Activated T-cell treated with anti-CD3 and anti-CD28 coated beads for 48 hours (primary cell): ENCODE measurements around the gene SNX1.
"Not testable (repeated sequence)": the region's sequence is repeated elsewhere in the genome, so short reads cannot be mapped to it uniquely, and the experiment has no call there.

Source experiments
- DNase-seq: peaks from one replicate; pipeline ENCODE4 v3.0.0-alpha.2; 2020; ENCODE audit warnings: low read depth

The SNX1 gene, protein sequence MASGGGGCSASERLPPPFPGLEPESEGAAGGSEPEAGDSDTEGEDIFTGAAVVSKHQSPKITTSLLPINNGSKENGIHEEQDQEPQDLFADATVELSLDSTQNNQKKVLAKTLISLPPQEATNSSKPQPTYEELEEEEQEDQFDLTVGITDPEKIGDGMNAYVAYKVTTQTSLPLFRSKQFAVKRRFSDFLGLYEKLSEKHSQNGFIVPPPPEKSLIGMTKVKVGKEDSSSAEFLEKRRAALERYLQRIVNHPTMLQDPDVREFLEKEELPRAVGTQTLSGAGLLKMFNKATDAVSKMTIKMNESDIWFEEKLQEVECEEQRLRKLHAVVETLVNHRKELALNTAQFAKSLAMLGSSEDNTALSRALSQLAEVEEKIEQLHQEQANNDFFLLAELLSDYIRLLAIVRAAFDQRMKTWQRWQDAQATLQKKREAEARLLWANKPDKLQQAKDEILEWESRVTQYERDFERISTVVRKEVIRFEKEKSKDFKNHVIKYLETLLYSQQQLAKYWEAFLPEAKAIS

DNA sequence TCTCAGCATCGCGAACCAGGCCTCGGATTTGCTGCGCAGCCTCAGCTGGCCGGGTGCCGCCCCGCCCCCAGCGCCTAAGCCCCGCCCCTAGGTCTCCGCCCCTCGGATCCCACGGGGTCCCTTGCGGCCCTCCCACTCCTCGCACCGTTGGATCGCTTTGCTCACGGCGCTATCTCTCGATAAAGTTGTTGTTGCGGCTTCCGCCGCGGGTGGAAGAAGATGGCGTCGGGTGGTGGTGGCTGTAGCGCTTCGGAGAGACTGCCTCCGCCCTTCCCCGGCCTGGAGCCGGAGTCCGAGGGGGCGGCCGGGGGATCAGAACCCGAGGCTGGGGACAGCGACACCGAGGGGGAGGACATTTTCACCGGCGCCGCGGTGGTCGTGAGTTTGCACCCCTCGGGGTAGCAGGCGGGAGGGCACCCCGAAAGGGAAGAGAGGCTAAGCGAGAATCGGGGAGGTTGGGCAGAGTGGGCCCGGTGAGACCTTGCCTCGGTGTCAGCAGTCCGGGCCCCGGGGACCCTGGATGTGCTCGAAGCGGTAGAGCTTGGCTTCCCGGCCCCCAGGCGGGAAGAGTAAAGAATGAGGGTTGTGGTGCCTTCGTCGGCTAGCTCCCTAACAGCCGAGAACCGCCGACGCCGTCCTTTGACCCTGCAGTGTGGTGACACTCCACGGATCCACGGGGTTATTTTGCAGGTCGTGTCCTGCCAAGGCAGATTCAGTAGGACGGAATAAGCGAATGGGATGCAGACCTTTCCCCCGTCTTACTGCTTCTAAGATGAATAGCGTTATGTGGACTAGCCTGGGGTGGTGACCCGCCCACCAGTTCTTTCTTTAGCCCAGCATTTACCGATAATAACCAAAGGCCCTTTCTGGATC lies at the start of gene SNX1:
TSS of gene SNX1 (plus strand) at position 188 of the 873 bp plus-strand sequence. CDS start at position 220, 32 bp downstream.
- peak; percentile 97 for DNase-seq

DNA sequence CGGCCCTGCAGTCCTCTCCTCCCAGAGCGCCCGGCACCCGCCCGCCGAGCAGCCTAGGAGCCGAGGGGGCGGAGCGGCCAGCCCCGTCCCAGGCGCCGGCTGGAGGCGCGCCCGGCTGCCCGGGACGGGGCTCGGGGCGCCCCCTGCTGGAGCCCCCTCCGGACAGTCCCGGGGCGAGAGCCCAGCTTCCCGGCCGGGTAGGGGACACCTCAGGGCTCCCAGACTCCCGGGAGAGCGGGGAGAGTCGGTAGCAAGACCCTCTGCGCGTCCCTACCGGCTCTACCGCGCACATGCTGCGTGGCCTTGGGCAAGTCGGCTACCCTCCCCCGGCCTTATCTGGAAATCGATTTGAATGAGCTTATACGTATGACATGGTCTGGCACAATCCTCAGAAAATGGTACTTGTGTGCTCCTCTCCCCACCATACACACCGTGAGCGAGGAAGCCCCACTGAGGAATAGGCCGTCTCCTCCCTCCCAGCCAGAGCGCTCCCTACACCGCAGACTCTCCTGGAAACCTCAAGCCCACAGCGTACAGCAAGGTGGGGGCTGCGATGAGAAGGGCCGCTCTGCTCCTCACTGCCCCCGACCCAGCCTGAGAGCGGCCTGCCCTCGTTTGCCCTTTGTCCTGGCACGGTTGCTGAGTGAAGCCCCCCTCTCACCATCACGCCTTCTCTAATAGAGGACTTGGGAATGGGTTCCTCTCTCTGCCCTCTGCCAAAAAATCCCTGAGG lies 49.2 kb upstream of the SNX1 start, which contains the start of gene DAPK2:
TSS of gene DAPK2 (minus strand) at position 65 of the 733 bp plus-strand sequence. CDS start 6,224 bp downstream, outside the sequence.
- peak; percentile 71 for DNase-seq

DNA sequence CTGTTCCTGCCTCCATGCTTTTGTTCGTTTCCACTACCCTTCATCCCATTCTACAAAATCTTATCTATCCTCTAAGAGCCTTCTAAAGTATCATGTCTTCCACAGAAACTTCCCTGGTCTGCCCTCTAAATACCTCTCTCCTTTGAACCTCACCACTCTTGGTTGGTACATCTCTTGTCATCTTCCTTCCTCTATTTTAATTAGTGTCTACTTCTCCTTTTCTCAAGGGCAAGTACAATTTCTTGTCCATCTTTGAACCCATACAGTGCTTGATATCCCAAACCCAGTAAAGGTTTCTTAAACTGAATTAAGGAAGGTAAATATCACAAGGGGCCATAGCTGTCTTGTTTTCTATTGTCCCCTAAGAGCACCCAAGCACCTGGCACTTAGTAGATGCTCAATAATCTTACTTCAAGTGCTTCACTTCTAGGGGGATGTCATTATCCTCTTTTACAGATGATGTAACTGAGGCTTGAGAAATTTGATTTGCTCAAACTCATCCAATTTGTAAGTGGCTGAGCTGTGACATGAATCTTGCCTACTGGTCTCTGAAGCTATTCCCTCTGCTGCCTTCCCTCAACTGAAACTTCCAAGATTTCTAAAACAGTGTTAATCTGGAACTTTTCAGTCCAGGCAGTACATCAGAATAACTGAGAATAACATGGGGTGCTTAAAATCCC lies 46.9 kb upstream of the SNX1 start:
- no peak for DNase-seq

DNA sequence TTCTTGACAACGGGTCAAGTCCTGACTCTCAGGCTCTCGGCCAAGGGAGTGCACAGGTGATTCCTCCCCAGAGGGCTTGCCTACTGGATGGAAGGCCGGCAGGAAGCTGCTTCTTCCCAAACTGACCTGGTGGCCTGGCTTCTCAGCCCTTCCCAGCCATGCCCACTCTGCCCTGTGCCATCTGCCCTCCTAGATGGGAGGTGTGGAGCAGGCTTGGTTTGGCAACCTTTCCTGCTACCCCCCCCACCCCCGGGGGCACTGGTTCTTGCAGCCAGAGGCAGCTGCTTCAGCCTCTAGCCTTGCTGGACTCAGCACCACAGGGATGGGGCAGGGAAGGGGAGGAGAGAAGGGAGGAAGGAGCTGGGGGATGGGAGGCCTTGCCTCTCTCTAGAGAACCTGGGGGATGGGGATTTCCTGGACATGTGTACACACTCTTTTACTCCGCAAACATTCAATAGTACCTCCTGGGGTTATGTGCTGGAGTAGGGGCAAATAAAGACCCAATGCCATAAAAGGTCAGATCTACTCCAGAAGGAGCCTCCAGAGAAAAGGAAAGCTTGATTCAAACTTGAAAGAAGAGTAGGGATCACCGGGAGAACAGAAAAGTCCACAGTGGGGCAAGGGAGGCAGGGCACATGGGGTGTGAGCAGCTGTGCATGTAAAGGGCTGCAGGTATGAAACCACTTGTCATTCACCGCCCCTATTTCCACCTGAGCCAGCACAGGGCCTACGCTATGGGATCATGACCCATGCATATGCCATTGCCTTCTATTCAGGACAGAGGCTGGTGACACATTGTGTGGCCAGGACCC lies 45.3 kb upstream of the SNX1 start:
- no peak for DNase-seq

DNA sequence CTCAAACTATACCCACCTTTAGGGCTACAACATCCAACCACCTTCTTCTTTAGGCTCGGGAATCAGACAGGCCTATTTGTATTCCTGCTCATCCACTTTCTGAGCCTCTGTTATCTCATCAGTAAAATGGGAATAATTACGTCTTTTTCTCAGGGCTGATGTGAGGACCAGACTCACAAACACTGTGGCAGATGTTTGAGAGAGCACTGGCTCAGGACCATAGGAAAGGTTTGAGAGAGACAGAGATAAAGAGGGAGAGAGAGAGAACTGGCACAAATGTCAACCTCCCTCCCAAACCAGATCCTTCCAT lies 44.7 kb upstream of the SNX1 start:
- DNase-seq, result no peak

DNA sequence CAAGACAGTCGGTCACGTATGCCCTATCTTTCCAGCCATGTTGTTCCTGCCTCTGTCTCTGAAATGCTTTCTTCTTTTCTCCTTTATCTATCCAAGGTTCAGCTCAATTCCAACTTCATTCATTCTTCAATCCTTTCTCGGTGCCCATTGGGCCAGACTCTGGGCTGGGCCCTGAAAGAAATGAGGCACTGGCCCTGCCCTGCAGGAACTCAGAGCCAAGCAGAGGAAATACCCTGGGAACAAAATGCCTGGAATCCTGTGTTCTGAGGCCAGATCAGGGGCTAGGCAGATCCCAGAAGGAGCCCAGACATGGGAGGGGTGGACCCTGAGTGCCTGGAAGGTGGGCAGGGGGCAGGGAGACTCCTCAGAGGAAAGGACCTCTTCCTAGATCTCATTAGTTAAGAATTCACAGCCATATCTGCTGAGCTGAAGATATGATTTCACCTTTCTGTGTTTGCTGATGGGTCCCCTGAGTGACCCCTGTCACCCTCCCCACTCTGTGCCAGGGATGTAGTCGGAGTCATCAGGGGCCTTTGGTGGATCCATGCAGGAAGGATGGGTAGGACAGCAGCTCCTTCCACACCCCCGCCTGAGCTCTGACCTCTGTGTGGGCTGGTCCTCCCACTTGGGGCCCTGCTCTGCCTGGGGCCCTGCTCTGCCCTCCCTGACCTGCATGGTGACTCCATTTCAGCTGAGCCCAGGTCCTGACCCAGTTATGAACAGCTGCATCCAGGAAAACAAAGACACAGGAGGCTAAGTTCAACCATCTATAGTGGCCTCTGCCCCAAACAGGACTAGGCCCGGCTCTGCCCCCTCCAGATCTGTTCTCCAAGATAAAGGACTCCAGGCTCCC lies 44.1 kb upstream of the SNX1 start:
- DNase-seq, result no peak

DNA sequence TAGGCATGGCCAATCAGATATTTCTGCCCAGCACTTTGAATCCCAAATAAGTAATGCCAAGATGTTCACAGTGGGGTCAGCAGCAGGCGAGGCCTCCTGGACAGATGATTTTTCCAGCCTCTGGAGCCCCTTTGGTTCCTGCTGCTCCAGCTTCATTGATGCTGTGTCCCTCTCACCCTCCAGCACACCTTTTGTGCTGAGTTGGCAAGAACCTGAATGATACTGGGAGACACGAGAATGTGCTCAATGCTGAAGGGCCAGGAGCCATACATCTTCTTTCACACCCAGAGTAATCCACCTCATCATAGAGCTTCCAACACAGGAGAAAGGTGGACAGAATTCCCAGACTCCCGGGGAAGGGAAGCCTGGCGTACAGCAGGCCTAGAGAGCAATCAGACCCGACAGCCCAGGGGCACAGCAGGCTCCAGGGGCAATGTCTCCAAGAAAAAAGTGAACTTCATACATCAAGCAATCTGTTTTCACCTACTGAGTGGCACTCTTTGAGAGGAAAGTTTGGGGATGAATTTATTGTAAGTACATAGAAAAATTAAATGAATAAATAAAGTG lies 42.8 kb upstream of the SNX1 start:
- no peak for DNase-seq

DNA sequence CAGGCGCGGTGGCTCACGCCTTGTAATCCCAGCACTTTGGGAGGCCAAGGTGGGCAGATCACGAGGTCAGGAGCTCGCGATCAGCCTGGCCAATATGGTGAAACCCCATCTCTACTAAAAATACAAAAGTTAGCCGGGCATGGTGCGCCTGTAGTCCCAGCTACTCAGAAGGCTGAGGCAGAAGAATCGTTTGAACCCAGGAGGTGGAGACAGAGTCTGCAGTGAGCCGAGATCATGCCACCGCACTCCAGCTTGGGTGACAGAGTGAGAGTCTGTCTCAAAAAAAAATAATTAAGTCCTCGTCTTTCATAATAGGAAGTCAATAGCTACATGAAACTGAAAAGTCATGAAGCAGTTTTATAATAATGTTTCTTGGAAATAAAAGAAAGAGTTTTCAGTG lies 42.1 kb upstream of the SNX1 start:
- not testable (repeated sequence) for DNase-seq

DNA sequence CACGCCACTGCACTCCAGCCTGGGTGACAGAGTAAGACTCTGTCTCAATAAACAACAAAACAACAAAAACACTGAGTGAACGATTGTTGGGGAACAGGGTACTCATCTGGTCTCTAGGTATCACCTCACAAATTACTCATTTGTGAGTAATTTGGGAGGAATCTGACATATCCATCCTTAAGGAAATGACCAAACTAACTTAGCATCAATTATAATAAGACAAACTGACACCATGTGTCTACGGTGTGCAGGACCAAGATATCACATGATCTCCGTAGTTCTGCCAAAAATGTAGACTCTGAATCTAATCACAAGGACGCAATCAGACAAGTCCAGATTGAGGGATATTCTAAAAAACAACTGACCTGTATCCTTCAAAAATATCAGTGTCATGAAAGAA lies 37.5 kb upstream of the SNX1 start:
- DNase-seq, result no peak

DNA sequence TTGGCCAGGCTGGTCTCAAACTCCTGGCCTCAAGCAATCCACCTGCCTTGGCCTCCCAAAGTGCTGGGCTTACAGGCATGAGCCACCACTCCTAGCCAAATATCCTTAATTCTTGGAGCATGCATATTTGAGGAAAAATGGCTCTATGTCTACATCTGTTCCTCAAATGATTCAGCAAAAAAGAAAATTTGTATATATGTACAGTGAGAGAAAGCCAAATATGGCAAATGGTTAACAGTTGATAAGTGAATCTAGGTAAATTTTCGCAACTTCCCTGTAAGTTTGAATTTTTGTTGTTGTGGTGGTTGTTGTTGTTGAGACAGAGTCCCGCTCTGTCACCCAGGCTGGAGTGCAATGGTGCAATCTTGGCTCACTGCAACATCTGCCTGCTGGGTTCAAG lies 36.7 kb upstream of the SNX1 start:
- DNase-seq, result not testable (repeated sequence)

DNA sequence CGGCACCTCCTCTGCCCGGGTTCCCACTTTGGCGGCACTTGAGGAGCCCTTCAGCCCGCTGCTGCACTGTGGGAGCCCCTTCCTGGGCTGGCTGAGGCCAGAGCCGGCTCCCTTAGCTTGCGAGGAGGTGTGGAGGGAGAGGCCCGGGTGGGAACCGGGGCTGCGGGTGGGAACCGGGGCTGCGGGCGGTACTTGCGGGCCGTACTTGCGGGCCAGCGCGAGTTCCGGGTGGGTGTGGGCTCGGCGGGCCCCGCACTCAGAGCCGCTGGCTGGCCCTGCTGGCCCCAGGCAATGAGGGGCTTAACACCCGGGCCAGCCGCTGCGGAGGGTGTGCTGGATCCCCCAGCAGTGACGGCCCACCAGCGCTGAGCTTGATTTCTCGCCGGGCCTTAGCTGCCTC lies 35.1 kb upstream of the SNX1 start:
- DNase-seq, result no peak

DNA sequence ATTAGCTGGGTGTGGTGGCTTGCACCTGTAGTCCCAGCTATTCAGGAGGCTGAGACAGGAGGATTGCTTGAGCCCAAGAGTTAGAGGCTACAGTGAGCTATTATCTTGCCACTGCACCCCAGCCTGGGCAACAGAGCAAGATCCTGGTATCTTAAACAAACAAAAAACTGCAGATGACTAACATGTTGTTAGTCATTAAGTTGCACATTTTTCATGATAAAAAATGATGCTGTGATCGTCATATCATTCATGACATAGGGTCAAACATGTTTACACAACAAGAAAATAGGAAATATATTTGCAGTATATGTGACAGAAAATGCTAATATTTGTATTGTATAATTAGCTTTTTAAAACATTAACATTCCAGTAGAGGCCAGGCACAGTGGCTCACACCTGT lies 29.3 kb upstream of the SNX1 start:
- DNase-seq, result no peak

DNA sequence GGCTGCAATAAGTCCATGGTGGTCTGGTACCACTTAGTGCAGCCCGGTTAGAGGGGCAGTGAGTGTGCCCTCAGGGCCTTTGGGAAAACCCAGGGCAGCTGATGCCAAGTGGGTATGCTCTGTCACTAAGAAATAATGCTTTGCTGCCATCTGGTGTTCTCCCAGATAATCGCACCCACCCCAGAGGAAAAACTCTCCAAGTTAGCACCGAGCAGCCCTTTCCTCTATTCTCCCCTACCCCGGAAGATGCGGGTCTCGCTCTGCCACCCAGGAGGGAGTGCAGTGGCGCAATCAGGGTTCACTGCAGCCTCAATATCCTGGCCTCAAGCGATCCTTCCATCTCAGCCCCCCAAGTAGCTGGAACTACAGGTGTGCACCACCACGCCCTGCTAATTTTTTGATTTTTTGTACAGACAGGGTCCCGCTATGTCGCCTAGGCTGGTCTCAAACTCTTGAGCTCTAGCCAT lies 28.2 kb upstream of the SNX1 start:
- peak; percentile 49 for DNase-seq

DNA sequence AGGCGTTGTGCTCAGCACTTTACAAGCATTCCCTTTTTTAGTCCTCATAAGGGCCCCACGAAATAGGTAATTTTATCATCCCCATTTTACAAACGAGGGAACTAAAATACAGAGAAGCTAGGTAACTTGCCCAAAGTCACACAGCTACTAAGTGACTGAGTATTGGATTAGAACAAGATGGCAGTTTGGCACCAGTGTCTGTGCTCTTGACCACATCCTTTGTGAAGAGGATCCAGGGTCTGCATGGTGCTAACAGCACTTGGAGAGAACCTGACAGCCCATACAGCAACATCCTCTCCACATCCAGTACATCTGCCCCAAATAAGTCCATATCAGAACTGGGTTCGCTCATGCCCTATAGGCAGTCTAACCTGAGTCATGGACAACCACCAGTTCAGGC lies 27.6 kb upstream of the SNX1 start:
- DNase-seq, result no peak

DNA sequence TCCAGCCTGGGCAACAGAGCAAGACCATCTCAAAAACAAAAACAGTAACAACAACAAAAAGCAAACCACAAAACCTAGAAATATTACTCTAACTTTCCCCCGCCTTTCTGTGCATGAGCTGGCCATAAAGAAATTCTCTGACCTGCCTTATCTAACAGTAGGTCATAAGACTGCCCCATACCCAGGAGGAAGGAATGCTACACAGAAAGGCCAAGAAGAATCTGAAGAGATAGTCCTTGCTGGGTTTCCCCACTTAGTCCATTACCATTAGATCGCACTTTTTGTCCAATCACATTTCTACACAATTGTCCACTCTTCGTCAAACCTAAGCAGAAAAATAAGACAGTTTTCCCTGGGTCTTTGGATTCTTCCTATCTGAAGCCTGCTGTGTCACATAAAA lies 25.7 kb upstream of the SNX1 start:
- DNase-seq, result no peak

DNA sequence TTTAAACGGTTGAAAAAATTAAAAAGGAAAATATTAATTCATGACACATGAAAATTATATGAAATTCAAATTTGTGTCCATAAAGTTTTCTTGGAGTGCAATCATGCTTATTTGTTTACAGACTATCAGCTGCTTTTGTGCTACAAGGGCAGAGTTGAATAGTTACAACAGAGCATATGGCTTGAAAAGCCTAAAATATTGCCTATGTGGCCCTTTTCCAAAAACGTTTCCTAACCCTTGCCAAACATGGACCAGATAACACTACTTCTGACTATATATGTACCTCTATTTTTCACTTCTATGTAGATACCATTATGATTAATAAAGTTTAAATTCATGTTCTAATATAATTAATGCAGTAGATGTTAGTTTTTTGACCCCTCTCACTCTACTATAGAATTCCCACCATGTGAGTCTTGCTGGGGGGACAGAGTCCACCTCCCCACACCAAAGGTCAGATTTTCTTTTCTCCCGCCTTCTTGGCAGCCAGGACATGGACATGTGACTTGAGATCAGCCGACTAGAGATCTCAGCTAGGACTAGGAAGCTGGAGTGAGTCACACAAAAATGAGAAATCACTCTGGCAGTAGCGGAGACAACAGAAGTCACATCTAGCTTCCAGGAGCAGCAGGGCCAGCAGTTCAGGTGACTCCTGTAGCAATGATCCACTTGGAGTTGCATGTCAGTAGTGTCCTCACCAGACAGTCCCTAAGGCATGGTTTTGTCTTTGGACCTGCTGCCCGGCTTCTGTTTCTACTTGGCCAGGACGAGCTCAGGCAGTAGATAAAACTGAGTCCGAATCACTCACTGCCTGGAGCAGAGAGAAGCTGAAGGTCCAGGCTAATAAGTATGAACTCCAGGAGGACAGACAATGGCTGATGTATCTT lies 24.6 kb upstream of the SNX1 start:
- DNase-seq, result no peak

DNA sequence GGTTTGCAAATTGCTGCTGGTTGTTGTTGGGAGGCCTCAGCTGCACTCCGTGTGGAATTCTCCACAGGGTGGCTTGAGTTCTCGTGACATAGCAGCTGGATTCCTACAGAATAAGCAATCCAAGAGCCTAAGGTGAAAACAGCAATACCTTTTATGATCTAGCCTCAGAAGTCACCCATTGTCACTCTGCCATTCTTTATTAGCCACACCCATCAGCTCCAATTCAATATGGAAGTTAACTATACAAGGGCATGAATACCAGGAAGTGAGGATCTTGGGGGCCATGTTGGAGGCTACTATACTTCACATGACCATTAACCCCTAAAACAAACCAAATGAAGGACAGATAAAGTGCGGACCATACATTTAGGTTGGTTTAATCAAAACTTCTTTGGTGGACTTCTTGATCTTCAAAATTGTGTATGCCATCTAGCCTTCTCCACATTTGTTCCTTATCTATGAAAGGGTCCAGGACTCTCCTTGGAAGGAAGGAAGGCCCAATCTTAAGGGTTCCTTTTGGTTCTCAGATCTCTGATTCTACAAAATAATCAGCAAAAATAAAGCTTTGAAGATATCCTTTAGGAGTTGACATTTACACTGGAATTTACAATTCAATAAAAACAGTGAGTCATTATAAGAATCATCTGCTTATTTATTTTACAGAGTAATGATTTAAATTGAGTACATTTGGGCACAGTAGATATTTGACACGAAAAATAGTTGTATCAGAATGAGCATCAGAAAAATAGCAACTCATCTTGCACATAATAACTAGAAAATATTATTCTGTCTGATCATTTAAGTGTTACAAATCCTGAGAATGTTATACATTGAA lies 23.6 kb upstream of the SNX1 start:
- DNase-seq, result no peak
